Activated naive CD4-positive, alpha-beta T cell treated with anti-CD3 and anti-CD28 coated beads, Interleukin-2, amount 50 U/mL, for 72 hours (primary cell): ENCODE data around the gene ST7L. TPM values are rescaled to one million over a fixed set of nuclear protein-coding genes. Genes with fewer than 3 reads are reported as not detected.

Experiments
- ATAC-seq, 2 donors: fragments of 150-1000 bp; cut with Tn5 transposase; 2 replicates each; pipeline ENCODE4 v1.10.0; 2021; ENCODE audit warnings: mild to moderate bottlenecking in 2 of 2, moderate library complexity in 2 of 2
- DNase-seq, 2 donors: peaks; one replicate each; pipeline ENCODE4 v3.0.0; 2021 to 2022; ENCODE audit warnings: low spot score in 2 of 2
- H3K27ac Mint-ChIP-seq, 2 donors: one replicate each; pipeline ENCODE4 v1.8.0; 2022; ENCODE audit warnings: mild to moderate bottlenecking in 2 of 2, mixed read lengths in 2 of 2
- H3K36me3 Mint-ChIP-seq, 2 donors: one replicate each; pipeline ENCODE4 v1.8.0; 2022; ENCODE audit warnings: mixed read lengths in 2 of 2
- H3K9me3 Mint-ChIP-seq, 2 donors: one replicate each; pipeline ENCODE4 v1.8.0; 2022; ENCODE audit warnings: mixed read lengths in 2 of 2
- total RNA-seq, 2 donors: library from RNA; stranded (reverse); gene quantifications; one replicate each; pipeline ENCODE4 v1.2.3, GENCODE V29; 2022

The ST7L gene
- total RNA-seq, 2 donors from 2014 or later, result 10.5 to 11.4 TPM

GRCh38 chr1:112579801-112580510 is 39.0 kb downstream of the ST7L start:
- ATAC-seq, result no peak
- Mint-ChIP-seq H3K9me3 (no peaks in the 10 kb centered on the region), H3K27ac (no peak overlapping the region), H3K36me3 (no peaks in the 10 kb centered on the region)
- no peak for DNase-seq

DNA sequence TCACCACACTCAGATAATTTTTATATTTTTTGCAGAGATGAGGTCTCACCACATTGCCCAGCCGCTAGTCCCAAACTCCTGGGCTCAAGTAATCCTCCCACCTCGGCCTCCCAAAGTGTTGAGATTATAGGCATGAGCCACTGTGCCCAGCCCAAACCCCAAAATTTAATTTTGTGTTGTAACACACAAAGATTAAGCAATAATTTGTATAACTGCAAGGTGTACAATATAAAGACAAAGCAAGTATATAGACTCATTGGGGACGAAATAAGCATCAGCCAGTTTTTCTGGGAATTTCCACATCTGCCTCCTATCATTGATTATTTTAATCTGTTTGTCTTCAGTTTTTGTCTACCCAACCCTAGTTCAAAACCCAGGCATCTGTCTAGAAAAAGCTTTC is 42.7 kb downstream of the ST7L start:
- H3K9me3 Mint-ChIP-seq, result no peaks in the 10 kb centered on the region
- H3K36me3 Mint-ChIP-seq, result peaks cover 0 to 6% of the 10 kb centered on the region in 2 donors
- DNase-seq, result no peak
- no peak overlapping the region for H3K27ac Mint-ChIP-seq
- ATAC-seq, result no peak

GRCh38 chr1:112575154-112575804 is 43.7 kb downstream of the ST7L start:
- H3K27ac Mint-ChIP-seq, result no peak overlapping the region
- DNase-seq, result no peak
- no peak for ATAC-seq
- peaks cover 0 to 6% of the 10 kb centered on the region in 2 donors for H3K36me3 Mint-ChIP-seq
- no peaks in the 10 kb centered on the region for H3K9me3 Mint-ChIP-seq

DNA sequence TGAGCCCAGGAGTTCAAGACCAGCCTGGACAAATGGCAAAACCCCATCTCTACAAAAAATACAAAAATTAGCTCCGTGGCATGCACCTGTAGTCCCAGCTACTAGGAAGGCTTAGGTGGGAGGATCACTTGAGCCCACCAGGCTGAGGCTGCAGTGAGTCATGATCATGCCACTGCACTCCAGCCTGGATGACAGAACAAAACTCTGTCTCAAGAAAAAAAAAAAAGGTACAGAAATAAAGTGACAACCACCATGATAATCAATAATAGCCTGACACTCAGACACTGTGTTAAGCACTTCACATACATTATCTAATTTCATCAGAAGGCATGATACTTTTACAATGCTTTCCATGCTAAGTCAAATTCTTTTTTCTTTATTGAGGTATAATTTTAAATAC is 53.1 kb downstream of the ST7L start:
- Mint-ChIP-seq H3K9me3 (no peaks in the 10 kb centered on the region), H3K36me3 (peaks cover 0 to 5% of the 10 kb centered on the region in 2 donors), H3K27ac (no peak overlapping the region)
- DNase-seq (no peak), ATAC-seq (no peak)

DNA sequence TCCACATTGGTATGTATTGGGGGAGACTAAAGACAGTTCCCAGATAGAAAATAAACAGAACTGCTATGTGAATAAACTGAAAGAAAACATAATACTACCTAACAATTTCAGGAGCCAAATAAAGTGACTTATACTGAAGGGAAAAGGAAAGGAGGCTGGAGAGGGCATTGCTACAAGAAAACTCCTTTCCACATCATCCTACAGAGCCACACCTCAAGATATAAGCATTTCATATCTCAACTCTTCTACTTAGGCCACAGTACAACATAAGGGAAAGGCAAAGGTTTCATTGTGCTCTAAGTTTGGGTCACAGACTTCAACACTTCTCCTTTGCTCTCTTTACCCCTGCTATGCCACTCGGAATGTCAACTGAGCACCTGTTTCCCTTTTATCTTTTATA is 54.9 kb downstream of the ST7L start:
- ATAC-seq (no peak), DNase-seq (no peak)
- peaks cover 0 to 5% of the 10 kb centered on the region in 2 donors for H3K36me3 Mint-ChIP-seq
- H3K9me3 Mint-ChIP-seq, result no peaks in the 10 kb centered on the region
- H3K27ac Mint-ChIP-seq, result no peak overlapping the region

- H3K9me3 Mint-ChIP-seq, result no peaks in the 10 kb centered on the region
- peaks cover 0 to 5% of the 10 kb centered on the region in 2 donors for H3K36me3 Mint-ChIP-seq
- ATAC-seq (no peak), DNase-seq (no peak)
- no peak overlapping the region for H3K27ac Mint-ChIP-seq
Observed at GRCh38 chr1:112563341-112563740, 55.6 kb downstream of the ST7L start.

DNA sequence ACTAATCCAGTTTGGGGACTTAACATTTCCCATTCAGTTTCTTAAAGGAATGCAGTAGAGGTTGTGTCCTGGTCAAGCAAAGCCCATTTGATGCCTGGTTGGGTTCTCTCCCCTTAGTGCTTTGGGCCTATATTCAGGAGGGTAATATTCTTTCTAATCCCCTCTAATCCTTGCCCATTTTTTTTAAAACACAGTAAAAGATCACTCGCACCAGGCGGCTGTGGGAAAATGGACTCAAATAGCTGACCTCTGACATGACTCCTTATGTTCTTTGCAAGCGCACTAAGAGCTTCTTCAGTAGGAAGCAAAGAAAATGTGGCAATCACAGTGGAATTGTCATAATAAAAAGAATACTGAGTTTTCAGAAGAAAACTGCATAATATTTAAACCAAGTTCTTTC is 60.3 kb downstream of the ST7L start:
- H3K9me3 Mint-ChIP-seq, result no peaks in the 10 kb centered on the region
- H3K27ac Mint-ChIP-seq, result no peak overlapping the region
- no peak for DNase-seq
- ATAC-seq, result no peak
- no peaks in the 10 kb centered on the region for H3K36me3 Mint-ChIP-seq

- ATAC-seq (peak in 1 of 2 donors; percentile 81), DNase-seq (no peak)
- Mint-ChIP-seq H3K36me3 (no peaks in the 10 kb centered on the region), H3K27ac (no peak overlapping the region), H3K9me3 (no peaks in the 10 kb centered on the region)
Observed at GRCh38 chr1:112557385-112557784, 61.6 kb downstream of the ST7L start.

- H3K36me3 Mint-ChIP-seq, result no peaks in the 10 kb centered on the region
- no peak overlapping the region for H3K27ac Mint-ChIP-seq
- no peak for ATAC-seq
- DNase-seq, result no peak
- no peaks in the 10 kb centered on the region for H3K9me3 Mint-ChIP-seq
Observed at GRCh38 chr1:112554411-112554810, 64.5 kb downstream of the ST7L start.

DNA sequence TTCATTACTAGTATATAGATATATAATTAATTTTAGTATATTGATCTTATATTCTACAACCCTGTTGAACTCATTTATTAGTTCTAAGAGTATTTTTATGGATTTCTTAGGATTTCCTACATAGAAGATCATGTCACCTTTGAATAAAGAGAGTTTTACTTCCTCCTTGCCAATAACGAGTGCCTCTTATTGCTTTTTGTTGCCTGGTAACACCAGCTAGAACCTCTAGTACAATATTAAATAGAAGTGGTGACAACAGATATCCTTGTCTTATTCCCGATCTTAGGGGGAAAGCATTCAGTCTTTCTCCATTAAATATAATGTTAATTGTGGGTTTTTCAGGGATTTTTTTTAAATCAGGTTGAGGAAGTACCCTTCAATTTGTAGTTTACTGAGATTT is 69.4 kb downstream of the ST7L start:
- ATAC-seq (no peak), DNase-seq (no peak)
- no peaks in the 10 kb centered on the region for H3K36me3 Mint-ChIP-seq
- H3K27ac Mint-ChIP-seq, result no peak overlapping the region
- no peaks in the 10 kb centered on the region for H3K9me3 Mint-ChIP-seq

DNA sequence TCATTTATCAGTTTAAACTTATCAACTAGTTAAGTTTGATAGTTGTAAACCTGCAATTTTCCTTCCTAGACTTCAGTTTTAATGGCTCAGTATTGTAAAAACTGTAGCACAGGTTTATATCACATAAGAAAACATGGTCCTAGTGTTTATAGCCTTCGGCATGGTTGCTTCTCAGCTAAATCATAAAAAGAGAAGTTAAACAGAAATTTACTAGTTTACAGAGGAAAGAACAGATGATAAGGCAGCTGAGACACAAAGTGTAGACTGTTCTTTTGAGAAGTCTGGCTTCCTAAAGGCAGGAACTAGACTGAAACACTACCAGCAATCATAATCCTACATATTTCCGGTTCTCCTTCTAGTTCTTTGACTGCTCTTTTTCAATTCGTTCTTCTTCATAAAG is 70.4 kb downstream of the ST7L start:
- Mint-ChIP-seq H3K9me3 (no peaks in the 10 kb centered on the region), H3K36me3 (no peaks in the 10 kb centered on the region), H3K27ac (no peak overlapping the region)
- DNase-seq (no peak), ATAC-seq (no peak)

- ATAC-seq (no peak), DNase-seq (no peak)
- H3K9me3 Mint-ChIP-seq, result no peaks in the 10 kb centered on the region
- H3K27ac Mint-ChIP-seq, result no peak overlapping the region
- no peaks in the 10 kb centered on the region for H3K36me3 Mint-ChIP-seq
Observed at GRCh38 chr1:112546076-112546475, 72.9 kb downstream of the ST7L start.

DNA sequence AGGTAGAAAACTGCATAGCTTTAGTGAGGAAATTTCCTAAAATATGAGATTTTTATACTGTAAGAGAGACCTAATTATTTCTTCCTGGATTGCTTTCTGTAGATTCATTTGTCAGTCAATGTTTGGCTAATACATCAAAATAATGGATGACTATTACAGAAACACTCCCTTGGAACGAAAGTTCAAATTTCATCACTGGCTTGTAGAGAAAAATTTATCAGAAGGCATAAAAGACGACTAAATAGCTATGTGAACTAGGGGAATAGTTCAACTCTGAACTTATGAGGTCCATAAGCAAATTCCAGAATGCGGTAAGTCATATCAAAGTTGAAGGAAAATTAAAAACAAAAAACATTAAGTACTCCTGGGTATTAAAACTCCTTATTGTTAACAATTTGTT is 74.2 kb downstream of the ST7L start:
- H3K9me3 Mint-ChIP-seq, result no peaks in the 10 kb centered on the region
- no peak overlapping the region for H3K27ac Mint-ChIP-seq
- DNase-seq (no peak), ATAC-seq (no peak)
- no peaks in the 10 kb centered on the region for H3K36me3 Mint-ChIP-seq

- H3K27ac Mint-ChIP-seq, result peak overlapping the region in 1 of 2 donors; percentile 62
- no peaks in the 10 kb centered on the region for H3K36me3 Mint-ChIP-seq
- ATAC-seq (peak in 1 of 2 donors; percentile 64), DNase-seq (no peak)
- no peaks in the 10 kb centered on the region for H3K9me3 Mint-ChIP-seq
Observed at GRCh38 chr1:112544011-112544688, 74.8 kb downstream of the ST7L start.

- no peak for DNase-seq
- ATAC-seq, result no peak
- Mint-ChIP-seq H3K9me3 (no peaks in the 10 kb centered on the region), H3K27ac (no peak overlapping the region), H3K36me3 (no peaks in the 10 kb centered on the region)
Observed at GRCh38 chr1:112542206-112542973, 76.6 kb downstream of the ST7L start.

DNA sequence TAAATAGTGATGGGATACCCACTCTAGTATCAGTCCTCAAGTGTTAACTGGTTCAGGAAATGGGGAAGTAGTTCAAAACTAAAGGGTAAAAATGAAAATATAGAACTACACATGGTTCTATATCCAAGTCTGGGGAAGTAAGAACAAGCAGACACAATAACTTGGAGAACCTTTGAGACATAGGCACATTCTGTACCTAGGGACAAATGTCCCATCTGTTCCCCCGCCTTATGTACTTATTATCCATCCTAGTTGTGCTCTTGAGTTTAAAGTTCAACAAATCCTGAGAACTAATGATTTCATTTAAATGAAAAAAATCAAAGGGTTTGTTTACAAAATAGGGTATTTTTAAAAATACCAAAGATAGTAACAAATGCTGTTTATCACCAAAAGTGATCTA is 77.6 kb downstream of the ST7L start:
- H3K9me3 Mint-ChIP-seq, result no peaks in the 10 kb centered on the region
- no peaks in the 10 kb centered on the region for H3K36me3 Mint-ChIP-seq
- no peak for DNase-seq
- peak overlapping the region in 1 of 2 donors; percentile 83 for H3K27ac Mint-ChIP-seq
- no peak for ATAC-seq

- Mint-ChIP-seq H3K36me3 (no peaks in the 10 kb centered on the region), H3K9me3 (no peaks in the 10 kb centered on the region), H3K27ac (peak overlapping the region in 1 of 2 donors; percentile 24)
- no peak for ATAC-seq
- no peak for DNase-seq
Observed at GRCh38 chr1:112540226-112540794, 78.6 kb downstream of the ST7L start.
